HCT116 (cell line): ENCODE results near the gene RCL1.

Source experiments
- CEBPB ChIP-seq: IDR thresholded peaks from 2 replicates; pipeline ENCODE4 v1.6.1; 2012; ENCODE audit warnings: low read depth
- CTCF ChIP-seq, 3 experiments: fragments of 200-600 bp in 1 of 3; sonication (generic) in 1 of 3; IDR thresholded peaks in 2 of 3; conservative IDR thresholded peaks in 1 of 3; 2 replicates each; pipeline ENCODE4 v1.5.1; 2012 to 2017; ENCODE audit warnings: low read depth in 2 of 3, low read length in 2 of 3, antibody characterized with exemption in 1 of 3, borderline replicate concordance in 1 of 3, control low read depth in 1 of 3, mild to moderate bottlenecking in 1 of 3, mixed read lengths in 1 of 3, mixed run types in 1 of 3, moderate library complexity in 1 of 3; ENCODE audit not compliant: insufficient read depth in 1 of 3
- EGR1 ChIP-seq: IDR thresholded peaks from 2 replicates; pipeline ENCODE4 v1.6.1; 2012; ENCODE audit warnings: low read depth
- EZH2 ChIP-seq: fragments of 200-600 bp; sonication (generic); IDR thresholded peaks from 2 replicates; pipeline ENCODE4 v1.6.1; 2017; ENCODE audit warnings: antibody characterized with exemption, mixed run types
- EZH2phosphoT487 ChIP-seq: fragments of 200-600 bp; IDR thresholded peaks from 2 replicates; pipeline ENCODE4 v1.6.1; 2018; ENCODE audit warnings: antibody characterized with exemption, borderline replicate concordance
- POLR2A ChIP-seq: IDR thresholded peaks from 2 replicates; pipeline ENCODE4 v1.7.0; 2011; ENCODE audit warnings: borderline replicate concordance; ENCODE audit not compliant: insufficient read depth, insufficient read length; ENCODE audit errors: extremely low read depth
- POLR2AphosphoS5 ChIP-seq: IDR thresholded peaks from 2 replicates; pipeline ENCODE4 v1.6.1; 2011; ENCODE audit warnings: mild to moderate bottlenecking, low read depth, low read length, moderate library complexity
- TCF7L2 ChIP-seq: IDR thresholded peaks from 2 replicates; pipeline ENCODE4 v1.7.0; 2011; ENCODE audit warnings: borderline replicate concordance, inconsistent platforms; ENCODE audit not compliant: insufficient read depth, insufficient read length; ENCODE audit errors: extremely low read depth
- TF ChIP-seq, protein P1 (sequence below): IDR thresholded peaks from 2 replicates; pipeline ENCODE4 v1.6.1; 2012; ENCODE audit warnings: low read depth

DNA sequence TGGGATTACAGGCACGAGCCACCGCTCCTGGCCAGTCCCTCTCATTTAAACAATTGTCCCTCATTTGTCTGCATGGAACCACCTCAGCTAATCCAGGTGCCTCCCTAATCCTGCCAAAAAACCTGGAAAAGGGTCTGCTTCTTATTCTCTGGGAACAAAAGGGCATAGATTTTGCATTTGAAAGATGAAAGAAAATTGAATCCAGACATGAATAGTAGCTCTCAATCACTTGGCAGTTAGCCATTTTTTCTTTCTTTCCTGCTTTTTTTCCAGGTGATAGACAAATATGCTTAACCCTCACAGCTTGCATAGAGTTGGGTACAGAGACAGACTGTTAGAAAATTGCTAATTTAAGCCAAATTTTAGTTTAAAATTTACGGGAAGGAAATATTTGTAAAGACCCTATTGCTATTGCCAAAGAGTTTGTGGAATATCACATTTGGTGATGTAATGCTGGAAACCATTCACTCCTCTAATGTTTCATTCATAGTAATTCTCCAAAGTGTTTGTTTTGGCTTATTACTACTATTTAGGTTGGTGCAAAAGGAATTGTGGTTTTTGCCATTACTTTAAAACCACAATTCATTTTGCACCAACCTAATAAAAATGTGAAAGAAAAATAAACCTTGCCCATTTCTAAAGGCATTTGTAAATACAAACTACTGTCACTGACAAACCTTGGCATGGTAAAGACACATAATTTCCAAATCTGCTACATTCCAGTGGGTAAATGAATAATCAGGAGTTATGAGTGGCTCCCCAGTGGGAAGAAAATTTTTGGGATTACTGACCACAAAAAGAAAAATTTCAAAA lies 111.8 kb downstream of the RCL1 start:
- TF ChIP-seq POLR2A (no peak), EZH2phosphoT487 (no peak), POLR2AphosphoS5 (no peak), EZH2 (no peak), CTCF (IDR thresholded peaks at IDR 0.05 in 2 of 3, conservative IDR thresholded peaks at IDR 0.05 in 1 of 3; ENCODE audit: borderline replicate concordance in 1 of 3, insufficient read depth in 1 of 3, low read depth in 2 of 3, low read length in 2 of 3) (no peak), EGR1 (no peak), TCF7L2 (no peak), CEBPB (no peak)
- TF ChIP-seq, protein P1, sequence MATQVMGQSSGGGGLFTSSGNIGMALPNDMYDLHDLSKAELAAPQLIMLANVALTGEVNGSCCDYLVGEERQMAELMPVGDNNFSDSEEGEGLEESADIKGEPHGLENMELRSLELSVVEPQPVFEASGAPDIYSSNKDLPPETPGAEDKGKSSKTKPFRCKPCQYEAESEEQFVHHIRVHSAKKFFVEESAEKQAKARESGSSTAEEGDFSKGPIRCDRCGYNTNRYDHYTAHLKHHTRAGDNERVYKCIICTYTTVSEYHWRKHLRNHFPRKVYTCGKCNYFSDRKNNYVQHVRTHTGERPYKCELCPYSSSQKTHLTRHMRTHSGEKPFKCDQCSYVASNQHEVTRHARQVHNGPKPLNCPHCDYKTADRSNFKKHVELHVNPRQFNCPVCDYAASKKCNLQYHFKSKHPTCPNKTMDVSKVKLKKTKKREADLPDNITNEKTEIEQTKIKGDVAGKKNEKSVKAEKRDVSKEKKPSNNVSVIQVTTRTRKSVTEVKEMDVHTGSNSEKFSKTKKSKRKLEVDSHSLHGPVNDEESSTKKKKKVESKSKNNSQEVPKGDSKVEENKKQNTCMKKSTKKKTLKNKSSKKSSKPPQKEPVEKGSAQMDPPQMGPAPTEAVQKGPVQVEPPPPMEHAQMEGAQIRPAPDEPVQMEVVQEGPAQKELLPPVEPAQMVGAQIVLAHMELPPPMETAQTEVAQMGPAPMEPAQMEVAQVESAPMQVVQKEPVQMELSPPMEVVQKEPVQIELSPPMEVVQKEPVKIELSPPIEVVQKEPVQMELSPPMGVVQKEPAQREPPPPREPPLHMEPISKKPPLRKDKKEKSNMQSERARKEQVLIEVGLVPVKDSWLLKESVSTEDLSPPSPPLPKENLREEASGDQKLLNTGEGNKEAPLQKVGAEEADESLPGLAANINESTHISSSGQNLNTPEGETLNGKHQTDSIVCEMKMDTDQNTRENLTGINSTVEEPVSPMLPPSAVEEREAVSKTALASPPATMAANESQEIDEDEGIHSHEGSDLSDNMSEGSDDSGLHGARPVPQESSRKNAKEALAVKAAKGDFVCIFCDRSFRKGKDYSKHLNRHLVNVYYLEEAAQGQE: no peak
